HG02642 (cell line): ENCODE results near the gene HIVEP3.

ENCODE experiments used
- ATAC-seq: cut with Tn5 transposase; IDR thresholded peaks from one replicate; pipeline ENCODE4 v1.9.1; 2021; ENCODE audit warnings: mild to moderate bottlenecking; ENCODE audit not compliant: unreplicated experiment, poor library complexity

The HIVEP3 gene

DNA sequence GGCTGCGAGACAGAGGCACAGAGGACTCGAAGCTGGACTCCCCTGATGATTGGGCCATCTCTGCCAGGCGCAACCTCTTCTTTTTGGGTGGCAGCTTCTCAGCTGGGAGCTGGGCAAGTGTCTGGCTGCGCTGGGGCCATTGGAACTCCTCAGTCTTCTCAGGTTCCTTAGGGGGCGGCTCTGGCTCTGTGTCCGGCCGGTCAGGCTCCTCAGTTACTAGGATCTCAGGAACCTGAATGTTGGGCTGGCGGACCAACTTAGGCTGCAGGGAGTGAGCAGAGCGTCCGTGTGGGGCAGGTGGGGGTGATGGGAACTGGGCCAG is 336.8 kb downstream of the HIVEP3 start:
- no peak for ATAC-seq

DNA sequence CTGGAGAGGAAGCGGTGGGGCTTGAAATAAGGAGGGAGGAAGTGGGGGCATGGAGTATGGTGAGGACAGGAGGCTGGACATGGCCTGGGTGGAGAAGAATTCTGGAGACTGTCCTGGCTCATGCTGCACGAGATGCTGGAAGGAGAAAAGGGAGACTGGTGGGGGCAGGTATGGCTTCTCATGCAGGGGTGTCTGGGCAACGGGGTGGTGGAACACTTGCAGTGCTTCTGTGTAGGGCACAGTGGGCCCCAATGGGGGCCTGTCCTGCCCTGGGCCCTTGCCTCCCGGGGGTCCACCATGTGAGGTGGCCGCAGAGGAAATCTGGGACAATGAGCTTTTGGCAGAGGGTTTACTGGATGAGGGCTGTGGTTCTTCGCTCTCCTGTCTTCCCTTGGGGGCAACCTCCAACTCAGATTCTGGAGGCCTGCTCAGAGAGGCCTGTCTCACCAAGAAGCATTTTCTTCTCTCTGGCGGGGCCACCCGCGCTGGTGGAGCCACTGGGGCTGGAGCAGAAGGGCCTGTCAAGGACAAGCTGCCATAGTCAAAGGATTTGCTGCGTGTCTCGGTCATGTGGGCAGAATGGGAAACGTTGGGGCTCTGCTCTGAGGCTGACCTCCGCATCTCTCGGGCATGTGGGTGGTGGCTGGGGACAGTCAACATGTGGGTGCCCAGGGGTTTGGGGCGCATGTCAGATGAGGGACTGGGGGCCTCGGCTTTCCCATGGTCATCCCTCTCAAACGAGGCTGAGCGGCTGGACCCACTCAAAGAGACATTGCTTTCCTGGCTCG is 337.3 kb downstream of the HIVEP3 start:
- ATAC-seq, result no peak

- no peak for ATAC-seq
Measured at GRCh38 chr1:41580520-41581172, 338.1 kb downstream of the HIVEP3 start.

- ATAC-seq, result no peak
Measured at GRCh38 chr1:41580021-41580420, 338.7 kb downstream of the HIVEP3 start.

DNA sequence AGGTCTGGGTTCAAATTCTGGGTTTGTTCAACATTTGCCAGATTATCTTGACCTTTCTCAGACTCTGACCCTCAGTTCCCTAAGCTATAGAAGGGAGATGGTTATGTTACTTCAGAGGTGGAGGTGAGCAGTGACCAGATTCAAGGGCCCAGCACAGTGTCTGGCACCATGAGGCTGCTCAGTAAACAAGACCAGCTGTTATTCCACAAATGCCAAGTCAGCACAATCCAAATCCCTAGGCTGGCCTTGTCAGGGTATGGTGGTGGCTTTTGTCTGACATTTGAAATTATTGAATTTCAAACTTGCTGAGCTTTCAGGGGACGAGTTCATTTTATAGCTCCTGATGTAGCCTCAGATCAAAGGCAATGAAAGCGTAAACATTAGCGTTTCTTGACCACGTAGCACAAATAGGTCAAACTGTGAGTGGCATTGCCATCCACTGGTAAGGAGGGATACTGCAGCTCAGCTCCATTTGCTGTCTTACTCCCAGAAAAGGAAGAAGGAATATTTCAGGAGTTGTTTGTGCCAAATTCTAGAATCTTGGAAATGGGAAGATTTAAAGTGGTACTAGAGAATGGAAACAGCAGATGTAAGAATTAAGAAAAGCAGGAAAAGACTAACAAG is 339.9 kb downstream of the HIVEP3 start:
- no peak for ATAC-seq

- ATAC-seq, result no peak
Measured at GRCh38 chr1:41576620-41577019, 342.1 kb downstream of the HIVEP3 start.

- ATAC-seq, result no peak
Measured at GRCh38 chr1:41576206-41576605, 342.5 kb downstream of the HIVEP3 start.

- ATAC-seq, result no peak
Measured at GRCh38 chr1:41574842-41575241, 343.9 kb downstream of the HIVEP3 start.

DNA sequence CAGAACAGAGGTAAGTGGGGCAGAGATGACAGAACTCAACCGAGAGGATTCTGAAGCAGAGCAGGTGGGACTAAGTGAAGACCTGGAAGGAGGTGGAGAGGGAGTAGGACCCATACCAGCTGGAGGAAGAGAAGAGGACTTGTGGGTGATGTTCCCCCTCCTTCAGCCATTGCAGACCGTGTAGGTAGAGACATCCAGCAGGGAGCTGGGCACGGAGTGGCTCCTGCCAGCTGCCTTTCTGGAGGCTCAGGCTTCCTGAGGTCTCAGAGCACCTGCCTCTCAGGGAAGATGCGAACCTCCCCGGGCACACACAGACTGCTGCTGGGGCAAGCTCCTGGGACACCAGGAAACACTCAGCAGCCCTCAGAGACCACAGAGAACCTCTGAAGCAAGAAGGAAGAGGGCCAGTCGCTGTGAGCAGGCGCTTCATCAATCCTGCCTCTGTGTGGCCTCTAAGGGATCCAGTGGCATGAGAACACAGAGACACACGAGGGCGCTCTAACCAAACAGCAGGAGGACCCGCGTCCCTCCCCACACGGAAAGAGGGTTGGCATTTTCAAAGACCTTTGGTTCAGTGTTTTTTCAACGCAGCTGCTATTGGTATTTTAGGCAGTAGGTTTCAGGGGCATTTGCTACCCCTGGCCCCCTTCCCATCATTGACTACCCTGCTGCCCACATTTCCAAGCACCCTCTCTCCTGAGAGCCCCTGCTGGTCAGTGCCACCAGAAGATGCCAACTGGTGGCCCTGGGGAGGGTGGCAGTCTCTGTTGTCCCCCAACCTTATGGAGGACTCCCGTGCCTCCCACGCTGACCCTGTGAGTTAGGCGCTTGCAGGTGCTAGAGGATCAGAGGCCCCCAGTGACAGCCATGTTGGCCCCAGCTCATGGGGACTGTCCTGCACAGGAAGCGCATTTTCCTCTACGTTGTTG is 344.7 kb downstream of the HIVEP3 start:
- ATAC-seq, result peak; percentile 80

DNA sequence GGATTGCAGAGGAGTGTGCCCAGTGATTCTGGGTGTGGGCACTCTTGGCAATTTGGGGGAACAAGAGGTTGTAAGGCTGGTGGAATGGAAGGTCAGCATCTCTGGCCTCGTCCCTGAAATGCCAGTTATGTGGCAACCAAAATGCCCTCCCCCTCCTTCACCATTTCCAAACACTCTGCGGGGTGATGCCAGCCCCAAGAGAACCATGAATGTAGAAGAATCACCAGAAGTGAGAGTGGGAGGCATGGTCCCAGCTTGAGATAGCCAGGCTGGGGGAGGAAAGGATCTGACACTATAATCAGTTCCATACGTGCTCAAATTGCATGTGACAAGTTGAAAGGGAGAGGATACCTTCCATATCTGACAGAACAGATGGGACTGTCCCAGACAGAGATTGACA is 345.5 kb downstream of the HIVEP3 start:
- ATAC-seq, result no peak

GRCh38 chr1:41572224-41572623 is 346.5 kb downstream of the HIVEP3 start:
- ATAC-seq, result no peak

DNA sequence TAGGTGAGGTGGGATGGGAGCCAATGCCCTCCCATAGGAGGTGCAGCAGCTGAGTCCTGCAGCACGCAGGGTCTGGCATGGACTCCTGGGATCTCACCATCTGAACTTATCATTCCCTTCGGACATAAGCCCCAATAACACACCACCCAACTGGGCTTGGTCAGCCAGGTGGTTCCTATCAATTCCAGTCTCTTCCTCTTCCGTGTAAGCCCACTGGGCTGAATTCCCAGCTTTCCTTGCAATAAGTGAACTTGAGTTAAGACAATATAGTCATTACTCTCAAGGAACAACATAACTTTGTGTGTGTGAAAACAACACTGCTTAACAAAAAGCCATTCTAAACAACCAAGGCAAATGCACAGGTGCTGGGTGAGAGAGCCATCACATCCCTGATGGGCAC is 347.7 kb downstream of the HIVEP3 start:
- ATAC-seq, result no peak

DNA sequence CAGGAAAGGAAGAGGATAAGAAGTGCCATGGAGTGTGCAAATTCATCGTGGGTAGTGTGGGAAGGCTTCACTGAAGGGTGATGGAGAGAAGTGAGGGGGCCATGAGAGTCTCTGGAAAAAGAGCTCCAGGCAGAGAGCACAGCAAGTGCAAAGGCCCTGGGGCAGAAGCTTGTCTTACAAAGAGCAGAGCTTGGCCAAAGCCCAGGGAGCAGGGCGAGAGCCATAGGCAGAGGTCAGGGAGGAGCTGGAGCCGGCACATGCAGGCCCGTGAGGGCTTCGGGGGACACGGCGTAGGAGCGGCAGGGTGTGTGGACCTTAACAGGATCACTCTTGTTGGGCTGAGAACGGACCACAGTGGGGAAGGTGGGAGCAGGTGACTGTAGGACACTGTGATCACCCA is 350.5 kb downstream of the HIVEP3 start:
- ATAC-seq, result no peak

DNA sequence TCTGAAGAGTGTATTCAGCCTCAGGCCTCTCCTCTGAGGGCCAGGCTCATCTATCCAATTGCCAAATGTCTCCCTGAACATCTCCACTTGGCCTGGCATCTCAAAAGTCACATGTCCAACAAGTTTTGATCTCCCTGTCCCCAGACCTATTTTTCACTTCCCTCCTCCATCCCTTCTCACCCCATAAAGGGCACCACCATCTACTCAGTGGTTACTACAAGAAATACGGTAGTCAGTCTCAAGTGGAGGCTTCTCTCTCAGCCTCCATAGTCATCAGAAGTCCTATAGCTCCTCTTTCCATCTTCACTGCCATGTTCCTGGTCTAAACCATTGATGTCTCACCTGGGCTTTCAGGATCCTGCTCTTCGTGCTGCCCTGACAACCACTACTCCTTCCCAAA is 351.8 kb downstream of the HIVEP3 start:
- no peak for ATAC-seq

DNA sequence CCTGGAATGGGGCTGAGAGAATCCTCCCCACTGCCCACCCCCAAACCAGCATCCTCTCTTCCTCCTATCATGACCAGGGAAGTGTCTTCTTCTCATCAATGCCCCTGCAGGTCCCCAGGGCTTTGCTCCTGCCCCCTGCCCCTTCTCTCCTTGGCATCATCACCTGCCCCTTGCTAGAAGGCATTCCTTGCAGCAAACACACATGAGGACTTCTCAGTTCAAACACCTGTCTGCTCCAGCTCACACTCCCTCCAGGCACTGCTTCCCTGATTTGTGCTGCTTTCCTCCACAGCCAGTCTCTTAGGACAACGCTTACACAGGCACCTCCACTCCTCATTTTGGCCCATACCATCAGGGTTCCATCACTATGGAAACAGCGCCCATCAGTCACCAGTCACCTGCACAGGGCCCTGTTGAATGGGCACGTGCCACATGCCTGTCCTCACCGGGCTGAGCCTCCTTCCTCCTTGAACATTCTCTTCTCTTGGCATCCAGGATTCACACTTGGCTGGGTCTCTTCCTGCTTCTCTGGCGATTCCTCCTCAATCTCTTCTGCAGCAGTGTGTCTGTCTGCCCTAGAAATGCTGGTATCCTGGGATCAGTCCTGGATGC is 352.3 kb downstream of the HIVEP3 start:
- no peak for ATAC-seq

DNA sequence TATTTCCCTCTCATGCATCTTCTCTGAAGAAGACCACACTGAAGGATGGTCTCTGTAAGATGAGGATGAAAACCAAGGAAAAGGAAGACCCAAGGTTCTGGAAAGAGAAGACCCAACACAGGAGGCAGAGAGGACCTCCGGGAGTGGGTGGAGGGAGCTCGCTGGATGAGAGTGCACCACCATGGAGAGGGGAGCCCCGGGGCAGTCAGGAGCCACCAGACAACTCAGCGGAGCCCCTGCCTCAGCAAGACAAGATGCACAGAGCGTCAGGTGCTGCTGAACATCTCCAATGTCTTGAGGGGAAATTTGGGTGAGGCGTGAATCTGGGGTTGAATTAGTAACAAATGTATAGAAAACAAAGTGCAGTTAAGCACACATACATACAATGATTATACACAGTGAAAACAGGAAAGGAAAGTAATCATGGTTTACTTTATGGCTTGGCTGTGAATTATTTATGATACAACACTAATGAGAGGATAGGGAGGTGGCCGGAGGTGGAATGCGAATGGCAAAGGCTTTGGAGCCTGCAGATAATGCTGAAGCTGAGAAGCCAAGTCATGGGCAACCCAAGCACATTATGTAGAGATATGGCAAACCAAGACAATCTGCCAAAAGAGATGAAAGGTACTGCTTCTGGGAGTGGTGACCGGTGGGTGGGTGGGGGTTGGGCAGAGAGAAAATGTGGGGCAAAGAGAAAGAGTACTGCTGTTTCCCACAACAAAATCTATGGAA is 353.8 kb downstream of the HIVEP3 start:
- ATAC-seq, result no peak

GRCh38 chr1:41562328-41562727 is 356.4 kb downstream of the HIVEP3 start:
- ATAC-seq, result no peak

- no peak for ATAC-seq
Measured at GRCh38 chr1:41560931-41561330, 357.8 kb downstream of the HIVEP3 start.

DNA sequence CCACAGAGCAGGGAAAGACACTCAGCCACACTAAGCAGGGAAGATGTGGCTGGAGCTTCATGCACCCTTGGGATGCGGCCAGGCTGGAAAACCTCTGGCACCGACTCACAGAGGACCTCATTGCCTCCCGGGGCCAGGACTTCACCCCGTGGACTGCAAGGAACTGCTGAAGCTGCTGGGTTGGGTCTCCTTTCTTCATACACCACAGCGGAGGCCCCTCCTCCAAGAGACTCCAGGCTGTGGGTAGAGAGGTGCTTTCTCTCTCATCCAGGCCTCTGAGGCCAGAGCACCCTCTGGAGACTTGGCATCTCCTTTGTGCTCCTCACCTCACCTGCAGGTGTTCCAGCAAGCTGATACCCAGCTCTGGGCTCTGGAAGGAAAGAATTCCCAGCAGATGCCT is 358.2 kb downstream of the HIVEP3 start:
- ATAC-seq, result no peak

- ATAC-seq, result no peak
Measured at GRCh38 chr1:41559331-41559730, 359.4 kb downstream of the HIVEP3 start.
